T-helper 1 cell treated with Interleukin-12 subunit alpha and Interleukin-12 subunit beta and Interleukin-4 antibody, amounts not matched to agents 30 μg/mL and 1 μg/mL, for 36 hours (primary cell): ENCODE data around the gene HNRNPUL1.

Experiments used
- H3K27ac Mint-ChIP-seq: one replicate; pipeline ENCODE4 v1.8.0; 2021; ENCODE audit warnings: mild to moderate bottlenecking, mixed read lengths
- H3K27me3 Mint-ChIP-seq: one replicate; pipeline ENCODE4 v1.8.0; 2021; ENCODE audit warnings: low read depth, mixed read lengths
- H3K36me3 Mint-ChIP-seq: one replicate; pipeline ENCODE4 v1.8.0; 2021; ENCODE audit warnings: low read depth, mixed read lengths
- H3K4me1 Mint-ChIP-seq: one replicate; pipeline ENCODE4 v1.8.0; 2021; ENCODE audit warnings: low read depth, mixed read lengths
- H3K4me3 Mint-ChIP-seq: one replicate; pipeline ENCODE4 v1.8.0; 2021; ENCODE audit warnings: mild to moderate bottlenecking, moderate library complexity, mixed read lengths
- H3K9me3 Mint-ChIP-seq: one replicate; pipeline ENCODE4 v1.8.0; 2021; ENCODE audit warnings: mixed read lengths

Gene HNRNPUL1

GRCh38 chr19:41263850-41264580 lies at the start of gene HNRNPUL1:
Gene HNRNPUL1 (plus strand): TSS chr19:41264372. CDS start chr19:41264504, 132 bp downstream.
- Mint-ChIP-seq H3K4me3 (peak within 1 kb of the TSS; percentile 96), H3K27me3 (no peaks in the 10 kb centered on the region), H3K27ac (peak within 1 kb of the TSS; percentile 99), H3K9me3 (no peaks in the 10 kb centered on the region), H3K36me3 (peaks cover 32% of the 10 kb centered on the region), H3K4me1 (peaks cover 44% of the 10 kb centered on the region)

GRCh38 chr19:41217741-41218140 lies 46.4 kb upstream of the HNRNPUL1 start:
- H3K27me3 Mint-ChIP-seq: peaks cover 52% of the 10 kb centered on the region
- H3K4me3 Mint-ChIP-seq: no peak overlapping the region
- H3K9me3 Mint-ChIP-seq: no peaks in the 10 kb centered on the region
- H3K27ac Mint-ChIP-seq: no peak overlapping the region
- peaks cover 2% of the 10 kb centered on the region for H3K36me3 Mint-ChIP-seq
- H3K4me1 Mint-ChIP-seq: no peaks in the 10 kb centered on the region

DNA sequence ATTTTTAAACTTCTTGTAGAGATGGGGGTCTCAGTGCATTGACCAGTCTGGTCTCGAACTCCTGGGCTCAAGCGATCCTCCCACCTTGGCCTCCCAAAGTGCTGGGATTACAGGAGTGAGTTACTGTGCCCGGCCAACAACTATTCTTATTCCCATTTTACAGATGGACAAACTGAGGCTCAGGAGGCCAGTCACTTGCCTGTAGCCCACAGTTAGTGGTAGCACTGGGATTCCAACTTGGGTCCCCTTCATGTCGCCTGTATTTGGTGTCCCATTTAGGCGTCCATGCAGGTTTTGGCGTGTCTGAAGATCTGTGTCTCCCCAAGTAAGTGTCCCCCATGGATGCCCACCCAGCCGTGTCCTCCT lies 45.9 kb upstream of the HNRNPUL1 start:
- H3K9me3 Mint-ChIP-seq: no peaks in the 10 kb centered on the region
- no peaks in the 10 kb centered on the region for H3K4me1 Mint-ChIP-seq
- no peak overlapping the region for H3K27ac Mint-ChIP-seq
- no peak overlapping the region for H3K4me3 Mint-ChIP-seq
- peaks cover 2% of the 10 kb centered on the region for H3K36me3 Mint-ChIP-seq
- peaks cover 52% of the 10 kb centered on the region for H3K27me3 Mint-ChIP-seq

DNA sequence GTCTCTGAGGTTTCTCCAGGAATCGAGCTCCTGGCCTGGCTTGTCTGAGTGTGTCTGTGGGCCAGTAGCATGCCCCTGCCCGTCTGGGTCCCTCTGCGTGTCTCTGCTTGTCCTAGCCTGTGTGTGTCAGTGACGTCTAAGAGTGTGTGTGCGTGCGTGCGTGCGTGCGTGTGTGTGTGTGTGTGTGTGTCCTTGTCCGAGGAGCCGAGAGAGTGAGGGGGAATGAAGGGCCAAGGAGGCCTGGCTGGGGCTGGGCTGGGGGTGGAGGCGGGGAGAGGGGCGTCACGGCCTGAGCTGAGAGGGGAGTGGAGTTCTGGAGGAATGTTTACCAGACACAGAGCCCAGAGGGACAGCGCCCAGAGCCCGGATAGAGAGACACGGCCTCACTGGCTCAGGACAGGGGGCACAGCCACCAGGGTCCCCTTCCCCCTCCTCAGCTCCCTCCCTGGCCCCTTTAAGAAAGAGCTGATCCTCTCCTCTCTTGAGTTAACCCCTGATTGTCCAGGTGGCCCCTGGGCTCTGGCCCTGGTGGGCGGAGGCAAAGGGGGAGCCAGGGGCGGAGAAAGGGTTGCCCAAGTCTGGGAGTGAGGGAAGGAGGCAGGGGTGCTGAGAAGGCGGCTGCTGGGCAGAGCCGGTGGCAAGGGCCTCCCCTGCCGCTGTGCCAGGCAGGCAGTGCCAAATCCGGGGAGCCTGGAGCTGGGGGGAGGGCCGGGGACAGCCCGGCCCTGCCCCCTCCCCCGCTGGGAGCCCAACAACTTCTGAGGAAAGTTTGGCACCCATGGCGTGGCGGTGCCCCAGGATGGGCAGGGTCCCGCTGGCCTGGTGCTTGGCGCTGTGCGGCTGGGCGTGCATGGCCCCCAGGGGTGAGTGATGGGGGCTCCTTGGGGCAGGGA lies 45.3 kb upstream of the HNRNPUL1 start, which contains the start of gene AXL:
TSS of gene AXL (plus strand) at position 609 of the 893 bp plus-strand sequence. CDS start at position 779, 170 bp downstream.
- Mint-ChIP-seq H3K27me3 (peaks cover 54% of the 10 kb centered on the region), H3K36me3 (peaks cover 2% of the 10 kb centered on the region), H3K4me3 (no peak within 1 kb of the TSS), H3K4me1 (no peaks in the 10 kb centered on the region), H3K9me3 (no peaks in the 10 kb centered on the region), H3K27ac (no peak within 1 kb of the TSS)

GRCh38 chr19:41219924-41220567 lies 44.1 kb upstream of the HNRNPUL1 start:
- Mint-ChIP-seq H3K36me3 (peaks cover 2% of the 10 kb centered on the region), H3K4me1 (no peaks in the 10 kb centered on the region), H3K4me3 (no peak overlapping the region), H3K9me3 (no peaks in the 10 kb centered on the region), H3K27ac (no peak overlapping the region), H3K27me3 (peaks cover 61% of the 10 kb centered on the region)

- Mint-ChIP-seq H3K27me3 (peaks cover 67% of the 10 kb centered on the region), H3K9me3 (no peaks in the 10 kb centered on the region), H3K4me1 (peaks cover 5% of the 10 kb centered on the region), H3K27ac (no peak overlapping the region), H3K4me3 (no peak overlapping the region), H3K36me3 (peaks cover 2% of the 10 kb centered on the region)
Observed at GRCh38 chr19:41220811-41221210, 43.4 kb upstream of the HNRNPUL1 start.

GRCh38 chr19:41221514-41222205 lies 42.5 kb upstream of the HNRNPUL1 start:
- Mint-ChIP-seq H3K27ac (no peak overlapping the region), H3K4me3 (no peak overlapping the region), H3K9me3 (no peaks in the 10 kb centered on the region), H3K36me3 (peaks cover 2% of the 10 kb centered on the region), H3K4me1 (peaks cover 8% of the 10 kb centered on the region), H3K27me3 (peaks cover 60% of the 10 kb centered on the region)

DNA sequence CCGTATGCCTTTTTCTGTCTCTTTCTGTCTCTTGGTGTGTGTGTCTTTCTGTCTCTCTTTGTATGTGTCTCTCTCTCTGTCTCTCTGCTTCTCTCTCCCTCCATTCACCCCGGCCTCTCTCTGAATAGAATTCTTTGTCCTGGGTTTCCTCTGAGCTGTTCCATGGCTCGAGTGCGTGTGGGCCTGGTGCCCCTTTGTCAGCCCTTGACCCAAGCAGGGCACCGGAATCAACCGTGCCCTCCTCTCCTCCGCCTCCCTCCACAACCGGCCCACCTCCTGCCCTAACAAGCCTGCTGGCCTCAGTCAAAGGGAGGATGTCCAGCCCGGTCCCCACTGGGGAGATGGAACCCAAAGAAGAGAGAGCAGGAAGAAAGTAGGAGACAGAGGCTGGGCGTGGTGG lies 41.9 kb upstream of the HNRNPUL1 start:
- no peak overlapping the region for H3K4me3 Mint-ChIP-seq
- H3K9me3 Mint-ChIP-seq: no peaks in the 10 kb centered on the region
- peaks cover 13% of the 10 kb centered on the region for H3K4me1 Mint-ChIP-seq
- H3K27ac Mint-ChIP-seq: no peak overlapping the region
- peaks cover 54% of the 10 kb centered on the region for H3K27me3 Mint-ChIP-seq
- H3K36me3 Mint-ChIP-seq: peaks cover 2% of the 10 kb centered on the region

- H3K4me3 Mint-ChIP-seq: no peak overlapping the region
- peaks cover 43% of the 10 kb centered on the region for H3K27me3 Mint-ChIP-seq
- peaks cover 2% of the 10 kb centered on the region for H3K36me3 Mint-ChIP-seq
- H3K27ac Mint-ChIP-seq: no peak overlapping the region
- H3K9me3 Mint-ChIP-seq: no peaks in the 10 kb centered on the region
- peaks cover 13% of the 10 kb centered on the region for H3K4me1 Mint-ChIP-seq
Observed at GRCh38 chr19:41223431-41224234, 40.5 kb upstream of the HNRNPUL1 start.

GRCh38 chr19:41224632-41225031 lies 39.5 kb upstream of the HNRNPUL1 start:
- peaks cover 35% of the 10 kb centered on the region for H3K27me3 Mint-ChIP-seq
- H3K27ac Mint-ChIP-seq: no peak overlapping the region
- H3K9me3 Mint-ChIP-seq: no peaks in the 10 kb centered on the region
- no peak overlapping the region for H3K4me3 Mint-ChIP-seq
- H3K4me1 Mint-ChIP-seq: peaks cover 13% of the 10 kb centered on the region
- peaks cover 2% of the 10 kb centered on the region for H3K36me3 Mint-ChIP-seq

DNA sequence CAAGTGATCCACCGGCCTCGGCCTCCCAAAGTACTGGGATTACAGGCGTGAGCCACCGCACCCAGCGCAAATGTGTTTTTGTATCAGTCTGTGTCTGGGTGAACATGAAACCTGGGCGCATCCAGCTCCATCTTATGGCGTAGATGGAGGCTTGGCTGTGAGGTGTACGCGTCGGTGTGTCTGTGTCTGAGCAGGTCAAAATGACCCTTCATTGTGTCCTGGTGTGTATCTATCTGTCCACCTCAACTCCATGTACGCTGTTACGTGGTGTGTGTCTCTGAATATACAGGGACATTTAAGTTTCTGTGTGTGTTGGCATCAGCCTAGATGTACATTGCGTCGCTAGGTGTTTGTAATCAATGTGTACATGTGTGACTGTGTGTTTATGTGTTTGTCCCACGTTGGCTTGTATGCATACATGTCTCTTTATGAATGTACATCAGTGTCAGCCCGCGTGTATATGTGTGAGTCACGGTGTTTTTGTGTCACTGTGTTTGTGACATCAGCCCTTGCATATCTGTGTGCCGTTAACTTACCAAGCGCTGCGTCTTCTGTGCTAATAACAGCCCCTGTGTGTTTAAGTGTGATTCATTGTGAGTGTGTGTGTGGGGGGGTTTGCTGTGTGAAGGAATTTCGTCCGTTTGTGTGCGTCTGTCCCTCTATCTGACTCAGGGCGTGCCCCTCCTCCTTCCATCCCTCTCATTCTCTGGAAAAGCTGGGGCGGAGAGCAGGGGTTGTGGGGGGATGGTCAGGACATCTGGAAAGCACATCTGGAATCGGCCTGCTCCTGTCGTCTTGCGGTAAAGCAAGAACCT lies 38.7 kb upstream of the HNRNPUL1 start:
- Mint-ChIP-seq H3K4me1 (peaks cover 13% of the 10 kb centered on the region), H3K4me3 (peak overlapping the region; percentile 75), H3K27ac (peak overlapping the region; percentile 77), H3K9me3 (no peaks in the 10 kb centered on the region), H3K27me3 (peaks cover 28% of the 10 kb centered on the region), H3K36me3 (no peaks in the 10 kb centered on the region)

- Mint-ChIP-seq H3K9me3 (no peaks in the 10 kb centered on the region), H3K27ac (peak overlapping the region; percentile 80), H3K27me3 (peaks cover 20% of the 10 kb centered on the region), H3K36me3 (no peaks in the 10 kb centered on the region), H3K4me3 (peak overlapping the region; percentile 89), H3K4me1 (peaks cover 13% of the 10 kb centered on the region)
Observed at GRCh38 chr19:41226053-41226873, 37.9 kb upstream of the HNRNPUL1 start.
